ENCODE results near the gene RNGTT. TPM values are rescaled to one million over a fixed set of nuclear protein-coding genes. Genes with fewer than 3 reads are reported as not detected.

The RNGTT gene
- total RNA-seq, 1 experiment from 2014 or later: 19.4 TPM

GRCh38 chr6:88567696-88568095 is 395.7 kb downstream of the RNGTT start:
- no TSS peak for BruUV-seq (replicated peaks)
- CTCF ChIA-PET: no interaction called here
- no peak overlapping the region for H3K27ac Mint-ChIP-seq (ENCODE audit: unreplicated experiment)

GRCh38 chr6:88566746-88567534 is 396.5 kb downstream of the RNGTT start:
- no peaks in the 10 kb centered on the region for H3K36me3 Mint-ChIP-seq (ENCODE audit: insufficient read depth, unreplicated experiment)
- no peak overlapping the region for H3K27ac Mint-ChIP-seq (ENCODE audit: unreplicated experiment)
- CTCF ChIA-PET: no interaction called here
- no TSS peak for BruUV-seq (replicated peaks)
- no peaks in the 10 kb centered on the region for H3K4me1 Mint-ChIP-seq (ENCODE audit: low read depth, unreplicated experiment)
- no peak for TF ChIP-seq CTCF (IDR thresholded peaks at IDR 0.05; ENCODE audit: unreplicated experiment)
- intact Hi-C loops (cut with micrococcal nuclease; ENCODE audit: unreplicated experiment): no loop called here
- H3K27me3 Mint-ChIP-seq (ENCODE audit: unreplicated experiment): peaks cover 29% of the 10 kb centered on the region
- peaks cover 4% of the 10 kb centered on the region for H3K9me3 Mint-ChIP-seq (ENCODE audit: low read depth, unreplicated experiment)
- H3K4me3 Mint-ChIP-seq (ENCODE audit: low read depth, unreplicated experiment): no peak overlapping the region
- DNase-seq: no peak

More at GRCh38 chr6:88567696-88568095, 395.7 kb downstream of the RNGTT start:
- Mint-ChIP-seq H3K4me3 (ENCODE audit: low read depth, unreplicated experiment) (no peak overlapping the region), H3K4me1 (ENCODE audit: low read depth, unreplicated experiment) (no peaks in the 10 kb centered on the region), H3K9me3 (ENCODE audit: low read depth, unreplicated experiment) (peaks cover 4% of the 10 kb centered on the region), H3K36me3 (ENCODE audit: insufficient read depth, unreplicated experiment) (no peaks in the 10 kb centered on the region), H3K27me3 (ENCODE audit: unreplicated experiment) (peaks cover 36% of the 10 kb centered on the region)
- intact Hi-C loops (cut with micrococcal nuclease; ENCODE audit: unreplicated experiment): no loop called here
- no peak for TF ChIP-seq CTCF (IDR thresholded peaks at IDR 0.05; ENCODE audit: unreplicated experiment)
- DNase-seq: no peak

- Mint-ChIP-seq H3K27ac (ENCODE audit: unreplicated experiment) (no peak overlapping the region), H3K4me3 (ENCODE audit: low read depth, unreplicated experiment) (no peak overlapping the region), H3K9me3 (ENCODE audit: low read depth, unreplicated experiment) (peaks cover 4% of the 10 kb centered on the region), H3K36me3 (ENCODE audit: insufficient read depth, unreplicated experiment) (no peaks in the 10 kb centered on the region), H3K27me3 (ENCODE audit: unreplicated experiment) (peaks cover 18% of the 10 kb centered on the region), H3K4me1 (ENCODE audit: low read depth, unreplicated experiment) (no peaks in the 10 kb centered on the region)
- no peak for TF ChIP-seq CTCF (IDR thresholded peaks at IDR 0.05; ENCODE audit: unreplicated experiment)
- no TSS peak for BruUV-seq (replicated peaks)
- intact Hi-C loops (cut with micrococcal nuclease; ENCODE audit: unreplicated experiment): no loop called here
- CTCF ChIA-PET: no interaction called here
- no peak for DNase-seq
These were observed 397.6 kb downstream of the RNGTT start for GRCh38 chr6:88565836-88566235.

- H3K9me3 Mint-ChIP-seq (ENCODE audit: low read depth, unreplicated experiment): peaks cover 4% of the 10 kb centered on the region
- CTCF ChIA-PET: no interaction called here
- intact Hi-C loops (cut with micrococcal nuclease; ENCODE audit: unreplicated experiment): no loop called here
- no TSS peak for BruUV-seq (replicated peaks)
- H3K27ac Mint-ChIP-seq (ENCODE audit: unreplicated experiment): no peak overlapping the region
- DNase-seq: no peak
- no peaks in the 10 kb centered on the region for H3K4me1 Mint-ChIP-seq (ENCODE audit: low read depth, unreplicated experiment)
- no peaks in the 10 kb centered on the region for H3K36me3 Mint-ChIP-seq (ENCODE audit: insufficient read depth, unreplicated experiment)
- H3K27me3 Mint-ChIP-seq (ENCODE audit: unreplicated experiment): peaks cover 15% of the 10 kb centered on the region
- no peak overlapping the region for H3K4me3 Mint-ChIP-seq (ENCODE audit: low read depth, unreplicated experiment)
- TF ChIP-seq CTCF (IDR thresholded peaks at IDR 0.05; ENCODE audit: unreplicated experiment): no peak
These were observed 398.0 kb downstream of the RNGTT start for GRCh38 chr6:88565409-88565811.
